Femur (tissue), 1 donor: Measurements from ENCODE around the gene CNPY3.

Source experiments
- DNase-seq: peaks from one replicate; pipeline ENCODE4 v3.0.0-alpha.2; 2017

CNPY3 gene

GRCh38 chr6:42984924-42985475 lies 55.7 kb downstream of the CNPY3 start:
- no peak for DNase-seq

- no peak for DNase-seq
These were observed 58.5 kb downstream of the CNPY3 start for GRCh38 chr6:42987533-42988451.

GRCh38 chr6:42988486-42989020 lies 59.3 kb downstream of the CNPY3 start:
- no peak for DNase-seq
